22Rv1 (cell line): ENCODE results near the gene DNAJB5.

Source experiments
- H3K27ac ChIP-seq: fragments of 450-650 bp; 2 replicates; pipeline ENCODE4 v1.5.1; 2017
- CTCF ChIP-seq: fragments of 450-650 bp; IDR thresholded peaks from 2 replicates; pipeline ENCODE4 v1.5.1; 2017; ENCODE audit warnings: mild to moderate bottlenecking
- ZFX ChIP-seq: fragments of 450-650 bp; IDR thresholded peaks from 2 replicates; pipeline ENCODE4 v1.6.1; 2017; ENCODE audit warnings: antibody characterized with exemption, borderline replicate concordance

Gene DNAJB5

GRCh38 chr9:34995670-34996060, 6.1 kb downstream of the DNAJB5 start:
- TF ChIP-seq CTCF, result no peak
- TF ChIP-seq ZFX, result no peak
- H3K27ac ChIP-seq, result no peak overlapping the region

DNA sequence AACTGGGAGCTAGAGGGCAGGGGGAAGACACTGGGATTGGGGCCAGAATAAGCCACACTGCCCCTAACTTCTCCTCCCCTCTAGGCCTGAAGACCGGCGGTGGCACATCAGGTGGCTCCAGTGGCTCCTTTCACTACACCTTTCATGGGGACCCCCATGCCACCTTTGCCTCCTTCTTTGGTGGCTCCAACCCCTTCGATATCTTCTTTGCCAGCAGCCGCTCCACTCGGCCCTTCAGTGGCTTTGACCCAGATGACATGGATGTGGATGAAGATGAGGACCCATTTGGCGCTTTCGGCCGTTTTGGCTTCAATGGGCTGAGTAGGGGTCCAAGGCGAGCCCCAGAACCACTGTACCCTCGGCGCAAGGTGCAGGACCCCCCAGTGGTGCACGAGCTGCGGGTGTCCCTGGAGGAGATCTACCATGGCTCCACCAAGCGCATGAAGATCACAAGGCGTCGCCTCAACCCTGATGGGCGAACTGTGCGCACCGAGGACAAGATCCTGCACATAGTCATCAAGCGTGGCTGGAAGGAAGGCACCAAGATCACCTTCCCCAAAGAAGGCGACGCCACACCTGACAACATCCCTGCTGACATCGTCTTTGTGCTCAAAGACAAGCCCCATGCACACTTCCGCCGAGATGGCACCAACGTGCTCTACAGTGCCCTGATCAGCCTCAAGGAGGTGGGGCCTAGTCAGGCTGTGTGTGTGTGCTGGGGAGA, 6.8 kb downstream of the DNAJB5 start:
- TF ChIP-seq CTCF (no peak), ZFX (no peak)
- H3K27ac ChIP-seq, result no peak overlapping the region

GRCh38 chr9:34996905-34997279, 7.3 kb downstream of the DNAJB5 start:
- H3K27ac ChIP-seq, result no peak overlapping the region
- TF ChIP-seq CTCF (no peak), ZFX (no peak)

DNA sequence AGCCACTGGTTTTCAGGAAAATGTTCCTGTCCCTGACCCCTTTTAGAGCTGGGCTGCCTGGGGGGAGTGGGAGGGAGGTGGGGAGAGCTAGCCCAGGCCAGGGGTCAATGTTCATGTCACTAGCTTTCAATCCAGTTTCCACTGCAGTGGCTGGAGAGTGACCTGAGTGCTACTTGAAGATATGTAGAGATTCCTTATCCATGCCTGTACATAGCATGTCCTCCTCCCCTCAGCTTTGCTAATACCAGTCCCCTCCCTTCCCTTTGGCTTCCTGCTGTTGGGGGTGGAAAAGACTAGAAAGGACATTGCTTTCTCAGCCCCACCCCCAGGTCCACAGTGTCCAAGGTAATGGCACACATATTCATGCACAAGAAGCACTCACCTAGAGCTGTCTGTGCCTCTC, 7.8 kb downstream of the DNAJB5 start:
- no peak overlapping the region for H3K27ac ChIP-seq
- TF ChIP-seq ZFX (no peak), CTCF (no peak)

GRCh38 chr9:34998266-34998665, 8.7 kb downstream of the DNAJB5 start:
- TF ChIP-seq ZFX, result no peak
- no peak for TF ChIP-seq CTCF
- H3K27ac ChIP-seq, result no peak overlapping the region

GRCh38 chr9:34999576-34999975, 10.0 kb downstream of the DNAJB5 start:
- no peak overlapping the region for H3K27ac ChIP-seq
- TF ChIP-seq CTCF (no peak), ZFX (no peak)

DNA sequence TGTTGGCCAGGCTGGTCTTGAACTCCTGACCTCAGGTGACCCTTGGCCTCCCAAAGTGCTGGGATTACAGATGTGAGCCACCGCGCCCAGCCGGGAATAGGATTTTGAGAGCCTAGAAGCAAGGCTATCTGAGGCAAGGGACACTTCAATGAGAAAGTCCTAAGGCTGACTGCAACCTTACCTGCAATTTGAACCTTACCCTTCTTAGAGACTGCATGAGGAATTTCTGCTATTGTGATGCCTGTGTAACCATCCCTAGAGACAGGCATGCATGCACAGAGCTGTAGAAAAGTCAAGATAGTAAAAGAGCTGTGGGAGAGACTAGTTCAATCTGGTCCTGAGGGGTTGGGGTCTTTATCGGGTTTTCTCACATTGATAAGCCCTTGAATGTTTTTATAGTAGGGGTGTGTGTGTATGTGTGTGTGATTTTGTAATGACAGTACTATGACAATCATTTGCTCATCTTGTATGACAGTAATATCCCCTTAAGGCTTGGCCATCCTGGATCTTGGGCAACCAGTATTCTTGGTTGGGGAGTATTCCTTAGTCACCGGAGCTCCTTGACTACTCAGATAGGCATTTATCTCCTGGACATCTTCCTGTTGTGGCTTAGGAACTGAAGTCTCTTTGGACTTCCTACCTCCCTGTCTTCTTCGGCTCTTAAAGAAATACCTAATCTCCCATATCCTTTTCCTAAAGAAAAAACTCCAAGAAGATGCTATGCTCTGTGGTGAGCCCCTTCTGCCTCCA, 11.2 kb downstream of the DNAJB5 start:
- no peak overlapping the region for H3K27ac ChIP-seq
- no peak for TF ChIP-seq ZFX
- no peak for TF ChIP-seq CTCF
